PFSK-1 (cell line): ENCODE results near the gene PRPF19. TPM values are rescaled to one million over a fixed set of nuclear protein-coding genes. Genes with fewer than 3 reads are reported as not detected.

ENCODE experiments used
- FOXP2 ChIP-seq: optimal IDR thresholded peaks from 2 replicates; pipeline ENCODE3; 2011; ENCODE audit warnings: borderline replicate concordance, control low read depth, inconsistent platforms; ENCODE audit not compliant: insufficient read depth; ENCODE audit errors: extremely low read length, extremely low read depth
- POLR2AphosphoS5 ChIP-seq: IDR thresholded peaks from 2 replicates; pipeline ENCODE4 v1.6.1; 2012; ENCODE audit warnings: low read depth, mild to moderate bottlenecking, control low read depth, low read length, moderate library complexity
- REST ChIP-seq, 2 experiments: IDR thresholded peaks; 2 replicates each; pipeline versions ENCODE4 v1.6.1 to v1.8.0; 2011 to 2012; ENCODE audit warnings: low read depth in 2 of 2, low read length in 2 of 2, control low read depth in 1 of 2, inconsistent platforms in 1 of 2, mild to moderate bottlenecking in 1 of 2, moderate library complexity in 1 of 2; ENCODE audit not compliant: insufficient read depth in 1 of 2
- SIN3A ChIP-seq: IDR thresholded peaks from 2 replicates; pipeline ENCODE4 v1.6.1; 2012; ENCODE audit warnings: mild to moderate bottlenecking, low read length, moderate library complexity, borderline replicate concordance; ENCODE audit not compliant: insufficient read depth
- TAF1 ChIP-seq: IDR thresholded peaks from 2 replicates; pipeline ENCODE4 v1.6.1; 2012; ENCODE audit warnings: low read length, control low read depth, borderline replicate concordance; ENCODE audit not compliant: insufficient read depth
- polyA plus RNA-seq: library from polyadenylated mRNA; unstranded; fragments of >200 nt; gene quantifications from one replicate; pipeline ENCODE4 v1.2.1, GENCODE V29; 2012; ENCODE audit warnings: low read depth, missing spikeins; ENCODE audit not compliant: insufficient read length

PRPF19 gene
- polyA plus RNA-seq, result 272 TPM

GRCh38 chr11:60906132-60906972, at the start of gene PRPF19:
TSS of gene PRPF19 (minus strand) at chr11:60906585. CDS start at chr11:60906382, 203 bp downstream.
- TF ChIP-seq POLR2AphosphoS5 (peak; percentile 98), TAF1 (peak; percentile 93; the same call in 1 of the 2 replicates), SIN3A (peak; percentile 80; the same call in 1 of the 2 replicates), REST (IDR thresholded peaks at IDR 0.05; ENCODE audit: insufficient read depth in 1 of 2, low read depth in 2 of 2, low read length in 2 of 2) (no peak), FOXP2 (peak; percentile 73)

GRCh38 chr11:60955571-60955970, 49.2 kb upstream of the PRPF19 start:
- no peak for TF ChIP-seq FOXP2
- TF ChIP-seq REST (IDR thresholded peaks at IDR 0.05; ENCODE audit: insufficient read depth in 1 of 2, low read depth in 2 of 2, low read length in 2 of 2), result no peak
- no peak for TF ChIP-seq TAF1
- TF ChIP-seq POLR2AphosphoS5, result no peak
- TF ChIP-seq SIN3A, result no peak

GRCh38 chr11:60954421-60954820, 48.0 kb upstream of the PRPF19 start:
- TF ChIP-seq FOXP2 (no peak), REST (IDR thresholded peaks at IDR 0.05; ENCODE audit: insufficient read depth in 1 of 2, low read depth in 2 of 2, low read length in 2 of 2) (no peak), SIN3A (no peak), TAF1 (no peak), POLR2AphosphoS5 (no peak)

- TF ChIP-seq POLR2AphosphoS5, result no peak
- TF ChIP-seq FOXP2, result no peak
- TF ChIP-seq REST (IDR thresholded peaks at IDR 0.05; ENCODE audit: insufficient read depth in 1 of 2, low read depth in 2 of 2, low read length in 2 of 2), result no peak
- no peak for TF ChIP-seq SIN3A
- no peak for TF ChIP-seq TAF1
Measured at GRCh38 chr11:60953781-60954180, 47.4 kb upstream of the PRPF19 start.
